Amniotic epithelial cell (primary cell): ENCODE measurements around the gene AMZ1.
"Not testable (repeated sequence)": the region's sequence is repeated elsewhere in the genome, so short reads cannot be mapped to it uniquely, and the experiment has no call there.

Experiments used
- DNase-seq: peaks from one replicate; pipeline ENCODE4 v3.0.0-alpha.2; 2010; ENCODE audit warnings: low read depth

AMZ1 gene

GRCh38 chr7:2691011-2691707 is 3.2 kb downstream of the AMZ1 start:
- no peak for DNase-seq

GRCh38 chr7:2691932-2692439 is 4.0 kb downstream of the AMZ1 start:
- not testable (repeated sequence) for DNase-seq

- no peak for DNase-seq
These were observed 4.5 kb downstream of the AMZ1 start for GRCh38 chr7:2692543-2692942.

GRCh38 chr7:2693420-2694121 is 5.6 kb downstream of the AMZ1 start:
- not testable (repeated sequence) for DNase-seq

- not testable (repeated sequence) for DNase-seq
These were observed 6.1 kb downstream of the AMZ1 start for GRCh38 chr7:2694122-2694436.

GRCh38 chr7:2698581-2699288 is 10.7 kb downstream of the AMZ1 start:
- DNase-seq = no peak

- DNase-seq = no peak
These were observed 11.3 kb downstream of the AMZ1 start for GRCh38 chr7:2699289-2699620.

GRCh38 chr7:2700141-2700850 is 12.3 kb downstream of the AMZ1 start:
- DNase-seq = no peak

- DNase-seq = no peak
These were observed 13.4 kb downstream of the AMZ1 start for GRCh38 chr7:2701424-2701823.

- DNase-seq = peak; percentile 17
These were observed 14.0 kb downstream of the AMZ1 start for GRCh38 chr7:2701832-2702593.

- DNase-seq = no peak
These were observed 14.6 kb downstream of the AMZ1 start for GRCh38 chr7:2702594-2702957.

GRCh38 chr7:2705371-2706096 is 17.5 kb downstream of the AMZ1 start:
- DNase-seq = no peak

- no peak for DNase-seq
These were observed 18.7 kb downstream of the AMZ1 start for GRCh38 chr7:2706685-2707126.

- DNase-seq = peak; percentile 15
These were observed 19.5 kb downstream of the AMZ1 start for GRCh38 chr7:2707481-2707880.

- no peak for DNase-seq
These were observed 20.0 kb downstream of the AMZ1 start for GRCh38 chr7:2708041-2708440.

- DNase-seq = no peak
These were observed 20.7 kb downstream of the AMZ1 start for GRCh38 chr7:2708547-2709310.

- peak; percentile 31 for DNase-seq
These were observed 21.7 kb downstream of the AMZ1 start for GRCh38 chr7:2709553-2710285.

GRCh38 chr7:2710286-2710655 is 22.3 kb downstream of the AMZ1 start:
- DNase-seq = no peak

- no peak for DNase-seq
These were observed 23.0 kb downstream of the AMZ1 start for GRCh38 chr7:2710901-2711551.
